Mononuclear cell (primary cell): Measurements from ENCODE around the gene CTNND2. TPM values are rescaled to one million over a fixed set of nuclear protein-coding genes. Genes with fewer than 3 reads are reported as not detected.

Source experiments
- H3K27me3 ChIP-seq: 2 replicates; pipeline ENCODE4 v1.6.0; 2011; ENCODE audit warnings: low read length, control low read depth; ENCODE audit not compliant: insufficient read depth
- H3K4me1 ChIP-seq: 2 replicates; pipeline ENCODE4 v1.5.1; 2011; ENCODE audit warnings: mild to moderate bottlenecking, low read length, control low read depth; ENCODE audit not compliant: insufficient read depth
- H3K4me3 ChIP-seq: 2 replicates; pipeline ENCODE4 v1.5.1; 2011; ENCODE audit warnings: mild to moderate bottlenecking, low read length, moderate library complexity
- H3K9me3 ChIP-seq: 2 replicates; pipeline ENCODE4 v1.5.1; 2011; ENCODE audit warnings: low read depth, mild to moderate bottlenecking, control low read depth, low read length
- total RNA-seq: library from RNA; depleted of rRNA; stranded (reverse); fragments of >200 nt; gene quantifications from one replicate; pipeline ENCODE4 v1.2.3, GENCODE V29; 2012

The CTNND2 gene
- total RNA-seq, 1 donor: not detected

DNA sequence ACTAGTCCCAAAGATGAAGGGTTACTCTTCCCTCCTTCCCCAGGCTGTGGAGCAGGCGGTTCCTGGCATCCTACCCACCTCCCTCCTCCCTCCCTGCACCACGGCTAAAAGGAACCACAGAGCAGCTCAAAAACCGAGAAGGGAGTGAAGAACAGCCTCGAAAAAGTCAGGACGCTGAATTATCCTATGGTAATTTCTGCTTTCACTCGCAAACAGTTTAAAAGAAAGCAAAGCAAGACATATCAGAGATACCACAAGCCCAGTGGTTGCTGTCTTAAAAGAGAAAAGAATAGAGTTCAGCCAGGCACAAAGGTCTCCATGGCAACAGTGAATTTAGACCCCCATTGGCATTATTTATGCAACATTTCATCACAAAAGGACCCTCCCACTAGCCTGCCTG, 315.4 kb downstream of the CTNND2 start:
- no peak overlapping the region for H3K4me3 ChIP-seq
- H3K27me3 ChIP-seq: no peaks in the 10 kb centered on the region
- no peaks in the 10 kb centered on the region for H3K9me3 ChIP-seq
- H3K4me1 ChIP-seq: no peaks in the 10 kb centered on the region

DNA sequence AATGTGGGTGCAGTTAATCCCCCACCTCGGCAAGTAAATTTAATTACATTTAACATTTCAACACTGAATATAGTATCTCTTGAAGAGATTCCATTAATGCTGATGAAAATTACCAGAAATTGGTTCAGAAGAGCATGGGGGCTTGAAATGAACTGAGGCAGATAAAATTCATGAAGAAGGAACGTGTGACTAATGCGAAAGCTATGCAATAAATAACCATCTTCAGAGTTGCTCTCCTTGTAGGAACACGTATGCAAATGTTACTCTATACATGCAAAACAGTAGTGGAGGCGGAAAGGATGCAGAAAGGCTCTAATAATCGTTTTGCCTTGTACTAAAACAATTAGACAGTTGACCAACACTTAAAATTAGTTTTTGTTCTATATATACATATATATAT, 320.2 kb downstream of the CTNND2 start:
- no peak overlapping the region for H3K4me3 ChIP-seq
- no peaks in the 10 kb centered on the region for H3K9me3 ChIP-seq
- H3K4me1 ChIP-seq: no peaks in the 10 kb centered on the region
- no peaks in the 10 kb centered on the region for H3K27me3 ChIP-seq

GRCh38 chr5:11579351-11579750, 324.9 kb downstream of the CTNND2 start:
- Histone ChIP-seq H3K9me3 (no peaks in the 10 kb centered on the region), H3K4me3 (no peak overlapping the region), H3K4me1 (no peaks in the 10 kb centered on the region), H3K27me3 (no peaks in the 10 kb centered on the region)

DNA sequence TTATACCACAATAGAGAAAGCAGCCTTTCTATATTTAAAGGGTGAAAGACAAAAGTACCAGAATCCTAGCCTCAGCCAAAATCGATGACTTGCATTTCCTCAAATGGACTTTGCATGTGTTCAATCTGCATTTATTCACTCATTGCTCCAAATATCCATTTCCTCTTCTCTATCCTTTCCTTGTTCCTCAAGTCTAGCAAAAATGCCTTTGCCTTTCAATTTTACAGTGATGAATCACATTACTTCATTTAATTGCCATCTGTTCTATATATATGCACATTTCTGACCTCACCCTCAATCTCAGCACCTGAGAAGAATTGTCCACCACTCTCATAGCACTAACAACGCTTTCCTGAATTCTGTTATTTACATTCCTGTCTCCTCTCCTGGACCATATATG, 329.5 kb downstream of the CTNND2 start:
- H3K9me3 ChIP-seq: no peaks in the 10 kb centered on the region
- no peaks in the 10 kb centered on the region for H3K27me3 ChIP-seq
- H3K4me1 ChIP-seq: no peaks in the 10 kb centered on the region
- no peak overlapping the region for H3K4me3 ChIP-seq

DNA sequence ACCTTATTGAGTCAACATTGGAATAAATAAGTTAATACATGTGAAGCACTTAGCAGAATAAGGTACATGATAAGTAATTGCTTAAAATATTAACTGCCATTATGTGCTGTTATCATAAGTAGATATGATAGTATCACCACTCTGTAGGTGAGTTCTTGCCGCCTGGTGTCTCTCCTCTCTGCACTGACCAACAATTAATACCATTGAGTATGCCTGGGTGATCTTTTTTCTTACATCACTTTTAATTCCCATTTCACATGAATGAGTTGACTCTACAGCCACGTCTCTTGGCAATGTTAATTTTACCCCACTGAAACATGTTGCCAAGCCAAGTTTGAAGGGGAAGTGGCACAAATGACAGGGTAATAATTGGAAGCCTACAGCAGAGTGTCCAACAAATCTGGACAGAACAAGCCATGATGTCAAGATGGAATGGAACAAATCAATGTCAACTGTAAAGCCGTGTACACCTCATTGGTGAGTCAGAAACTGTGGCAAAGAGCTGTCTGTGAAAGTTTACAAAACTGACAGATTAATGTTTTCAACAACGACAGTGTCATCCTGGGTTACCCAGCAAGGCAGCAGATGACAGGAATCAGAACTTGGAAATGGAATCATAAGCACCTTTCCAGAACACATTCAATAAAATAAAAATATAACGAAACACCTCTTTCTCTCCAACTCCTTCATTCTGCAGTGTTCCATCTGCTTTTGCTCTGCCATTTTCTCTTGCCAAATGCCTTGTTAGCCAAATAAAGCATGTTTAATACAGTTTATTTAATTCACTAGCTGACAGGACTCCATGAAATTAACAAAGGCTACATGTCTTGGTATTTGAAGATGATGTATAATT, 330.9 kb downstream of the CTNND2 start:
- Histone ChIP-seq H3K9me3 (no peaks in the 10 kb centered on the region), H3K4me1 (no peaks in the 10 kb centered on the region), H3K4me3 (no peak overlapping the region), H3K27me3 (no peaks in the 10 kb centered on the region)

- no peaks in the 10 kb centered on the region for H3K9me3 ChIP-seq
- no peaks in the 10 kb centered on the region for H3K27me3 ChIP-seq
- no peak overlapping the region for H3K4me3 ChIP-seq
- H3K4me1 ChIP-seq: no peaks in the 10 kb centered on the region
Measured at GRCh38 chr5:11564706-11565105, 339.5 kb downstream of the CTNND2 start.

DNA sequence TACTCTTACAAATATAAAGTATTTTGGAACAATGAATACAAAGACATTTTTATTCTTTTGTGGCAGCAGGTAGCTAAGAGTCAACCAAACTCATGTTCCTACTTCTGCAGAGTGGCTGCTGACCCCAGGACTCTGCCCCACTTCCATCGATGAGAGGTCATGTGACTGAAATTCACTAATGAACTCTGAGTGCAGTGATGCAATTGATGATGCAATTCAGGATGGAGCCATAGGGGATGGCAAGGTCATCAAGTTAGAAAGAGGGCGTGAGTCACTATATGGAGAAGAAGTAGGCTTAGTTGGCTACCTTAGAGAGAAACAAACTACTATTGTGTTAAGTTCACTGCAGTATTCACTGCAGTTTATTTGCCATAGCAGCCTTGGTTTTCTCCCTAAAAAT, 340.4 kb downstream of the CTNND2 start:
- Histone ChIP-seq H3K9me3 (no peaks in the 10 kb centered on the region), H3K27me3 (no peaks in the 10 kb centered on the region), H3K4me1 (no peaks in the 10 kb centered on the region), H3K4me3 (no peak overlapping the region)

- Histone ChIP-seq H3K27me3 (no peaks in the 10 kb centered on the region), H3K9me3 (no peaks in the 10 kb centered on the region), H3K4me3 (no peak overlapping the region), H3K4me1 (no peaks in the 10 kb centered on the region)
Measured at GRCh38 chr5:11560915-11561697, 343.1 kb downstream of the CTNND2 start.

- H3K9me3 ChIP-seq: no peaks in the 10 kb centered on the region
- H3K27me3 ChIP-seq: no peaks in the 10 kb centered on the region
- H3K4me3 ChIP-seq: no peak overlapping the region
- H3K4me1 ChIP-seq: no peaks in the 10 kb centered on the region
Measured at GRCh38 chr5:11557063-11557462, 347.2 kb downstream of the CTNND2 start.

GRCh38 chr5:11555171-11555570, 349.1 kb downstream of the CTNND2 start:
- Histone ChIP-seq H3K4me3 (no peak overlapping the region), H3K4me1 (no peaks in the 10 kb centered on the region), H3K9me3 (no peaks in the 10 kb centered on the region), H3K27me3 (no peaks in the 10 kb centered on the region)

- Histone ChIP-seq H3K9me3 (no peaks in the 10 kb centered on the region), H3K4me1 (no peaks in the 10 kb centered on the region), H3K4me3 (no peak overlapping the region), H3K27me3 (no peaks in the 10 kb centered on the region)
Measured at GRCh38 chr5:11547730-11548129, 356.5 kb downstream of the CTNND2 start.

- no peaks in the 10 kb centered on the region for H3K4me1 ChIP-seq
- H3K27me3 ChIP-seq: no peaks in the 10 kb centered on the region
- H3K9me3 ChIP-seq: no peaks in the 10 kb centered on the region
- no peak overlapping the region for H3K4me3 ChIP-seq
Measured at GRCh38 chr5:11547140-11547539, 357.1 kb downstream of the CTNND2 start.

GRCh38 chr5:11540112-11540511, 364.1 kb downstream of the CTNND2 start:
- Histone ChIP-seq H3K9me3 (no peaks in the 10 kb centered on the region), H3K4me3 (no peak overlapping the region), H3K4me1 (no peaks in the 10 kb centered on the region), H3K27me3 (no peaks in the 10 kb centered on the region)

- H3K9me3 ChIP-seq: no peaks in the 10 kb centered on the region
- no peak overlapping the region for H3K4me3 ChIP-seq
- no peaks in the 10 kb centered on the region for H3K4me1 ChIP-seq
- no peaks in the 10 kb centered on the region for H3K27me3 ChIP-seq
Measured at GRCh38 chr5:11531811-11532555, 372.3 kb downstream of the CTNND2 start.

DNA sequence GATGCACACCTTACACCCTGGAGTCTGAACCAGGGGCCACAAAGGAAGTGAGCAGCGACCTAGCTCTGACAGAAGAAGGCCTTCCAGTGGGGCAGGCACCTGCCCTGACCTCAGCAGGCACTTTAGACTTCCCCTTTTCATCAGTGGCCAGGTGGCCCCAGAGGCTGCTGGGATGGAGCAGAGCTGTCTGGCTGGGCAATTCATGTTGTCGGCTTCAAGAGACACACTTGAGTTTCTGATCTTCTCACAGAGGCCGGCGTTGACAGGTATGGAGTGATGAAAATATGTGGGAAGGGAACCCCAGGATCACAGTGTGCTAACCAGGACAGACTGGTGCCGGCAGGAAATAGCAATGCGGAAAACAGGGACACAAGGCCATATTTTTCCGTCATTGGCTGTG, 375.5 kb downstream of the CTNND2 start:
- Histone ChIP-seq H3K4me3 (no peak overlapping the region), H3K4me1 (no peaks in the 10 kb centered on the region), H3K27me3 (no peaks in the 10 kb centered on the region), H3K9me3 (no peaks in the 10 kb centered on the region)
